CD4-positive, alpha-beta T cell (primary cell): Measurements from ENCODE around the gene SLC24A3. TPM values are rescaled to one million over a fixed set of nuclear protein-coding genes. Genes with fewer than 3 reads are reported as not detected.

Experiments
- ATAC-seq: fragments of 200-7000 bp; cut with Tn5 transposase; one replicate; pipeline ENCODE4 v1.10.0; 2022; ENCODE audit warnings: mild to moderate bottlenecking; ENCODE audit not compliant: poor library complexity
- CTCF ChIA-PET: fragments of 350-600 bp; sonication (Branson Sonifier 250); formaldehyde crosslinking; loops from one replicate; lab custom pipeline; 2021; ENCODE audit warnings: antibody characterized with exemption, inconsistent platforms; lab: Charles Lee
- POLR2A ChIA-PET: fragments of 350-600 bp; sonication (Branson Sonifier 250); formaldehyde crosslinking; loops from one replicate; lab custom pipeline; 2021; ENCODE audit warnings: antibody characterized with exemption, inconsistent platforms; lab: Charles Lee
- DNase-seq, 14 experiments: peaks; one replicate each; pipeline ENCODE4 v3.0.0-alpha.2; 2013 to 2020; ENCODE audit warnings: mixed read lengths in 2 of 14
- H3K27ac ChIP-seq, 2 donors: one replicate each; pipeline versions ENCODE4 v1.5.1 to v1.7.0; 2013; ENCODE audit warnings: low read length in 2 of 2, low read depth in 1 of 2, mild to moderate bottlenecking in 1 of 2
- H3K27me3 ChIP-seq, 2 experiments: 1 replicate in 1 of 2; 2 replicates in 1 of 2; pipeline versions ENCODE4 v1.6.1 to v1.7.0; 2013; ENCODE audit warnings: low read length in 2 of 2, control low read depth in 1 of 2, mild to moderate bottlenecking in 1 of 2, moderate library complexity in 1 of 2; ENCODE audit not compliant: insufficient read depth in 2 of 2, control insufficient read depth in 1 of 2
- H3K36me3 ChIP-seq: one replicate; pipeline ENCODE4 v1.6.1; 2013; ENCODE audit warnings: low read length, control low read depth; ENCODE audit not compliant: insufficient read depth
- H3K4me1 ChIP-seq: one replicate; pipeline ENCODE4 v1.6.1; 2013; ENCODE audit warnings: low read length, control low read depth; ENCODE audit not compliant: insufficient read depth
- H3K4me3 ChIP-seq: one replicate; pipeline ENCODE4 v1.5.1; 2013; ENCODE audit warnings: mild to moderate bottlenecking, low read length, moderate library complexity
- H3K9me3 ChIP-seq, 2 experiments: 1 replicate in 1 of 2; 2 replicates in 1 of 2; pipeline versions ENCODE4 v1.6.1 to v1.7.0; 2013; ENCODE audit warnings: low read length in 2 of 2, mild to moderate bottlenecking in 2 of 2, control low read depth in 1 of 2, moderate library complexity in 1 of 2; ENCODE audit not compliant: control insufficient read depth in 1 of 2, insufficient read depth in 1 of 2
- H3K27ac Mint-ChIP-seq: one replicate; pipeline ENCODE4 v1.8.0; 2020; ENCODE audit warnings: mixed read lengths
- H3K27me3 Mint-ChIP-seq: one replicate; pipeline ENCODE4 v1.8.0; 2021; ENCODE audit warnings: mixed read lengths
- H3K36me3 Mint-ChIP-seq: one replicate; pipeline ENCODE4 v1.8.0; 2021; ENCODE audit warnings: low read depth, mixed read lengths
- H3K4me1 Mint-ChIP-seq: one replicate; pipeline ENCODE4 v1.8.0; 2021; ENCODE audit warnings: low read depth, mixed read lengths
- H3K4me3 Mint-ChIP-seq: one replicate; pipeline ENCODE4 v1.8.0; 2020; ENCODE audit warnings: mild to moderate bottlenecking, mixed read lengths
- H3K9me3 Mint-ChIP-seq: one replicate; pipeline ENCODE4 v1.8.0; 2020; ENCODE audit warnings: mixed read lengths
- CTCF ChIP-seq: fragments of 200-600 bp; IDR thresholded peaks from one replicate; pipeline ENCODE4 v1.8.0; 2022; ENCODE audit warnings: antibody characterized with exemption, mild to moderate bottlenecking
- intact Hi-C, 2 experiments: fragments of 100-400 bp; cut with DNase I in 1 of 2; cut with micrococcal nuclease in 1 of 2; formaldehyde crosslinking; loops; one replicate each; pipeline versions ENCODE4 v1.15.1 to v1.9.0; 2023 to 2025; cut with DNase I, micrococcal nuclease
- total RNA-seq, 174 experiments: library from RNA in 2 of 174; stranded (reverse) in 2 of 174; gene quantifications; one replicate each; pipeline ENCODE4 v1.2.3 and lab custom pipeline; 2021 to 2026

Gene SLC24A3
- total RNA-seq, 2 experiments from 2014 or later: not detected

- DNase-seq (no peak), ATAC-seq (no peak)
- Histone ChIP-seq H3K4me3 (no peak overlapping the region), H3K9me3 (peaks cover 0 to 12% of the 10 kb centered on the region in 2 experiments), H3K4me1 (no peaks in the 10 kb centered on the region), H3K27ac (no peak overlapping the region), H3K27me3 (no peaks in the 10 kb centered on the region), H3K36me3 (no peaks in the 10 kb centered on the region)
- H3K27me3 Mint-ChIP-seq: no peaks in the 10 kb centered on the region
- H3K36me3 Mint-ChIP-seq: no peaks in the 10 kb centered on the region
- H3K4me1 Mint-ChIP-seq: no peaks in the 10 kb centered on the region
- intact Hi-C loops: no loop called here
- ChIA-PET CTCF (no interaction called here), POLR2A (no interaction called here)
- H3K4me3 Mint-ChIP-seq: no peak overlapping the region
- H3K27ac Mint-ChIP-seq: no peak overlapping the region
- TF ChIP-seq CTCF: no peak
- H3K9me3 Mint-ChIP-seq: no peaks in the 10 kb centered on the region
These were observed 241.4 kb downstream of the SLC24A3 start for GRCh38 chr20:19453862-19454261.

- H3K9me3 Mint-ChIP-seq: no peaks in the 10 kb centered on the region
- H3K27me3 Mint-ChIP-seq: no peaks in the 10 kb centered on the region
- Histone ChIP-seq H3K36me3 (no peaks in the 10 kb centered on the region), H3K27me3 (no peaks in the 10 kb centered on the region), H3K4me3 (no peak overlapping the region), H3K4me1 (no peaks in the 10 kb centered on the region), H3K9me3 (peaks cover 0 to 6% of the 10 kb centered on the region in 2 experiments), H3K27ac (no peak overlapping the region)
- ATAC-seq (no peak), DNase-seq (peak in 1 of 14 experiments; percentile 0)
- POLR2A ChIA-PET: no interaction called here
- TF ChIP-seq CTCF: no peak
- no peaks in the 10 kb centered on the region for H3K36me3 Mint-ChIP-seq
- no peak overlapping the region for H3K4me3 Mint-ChIP-seq
- no peak overlapping the region for H3K27ac Mint-ChIP-seq
- CTCF ChIA-PET: no interaction called here
- intact Hi-C loops: no loop called here
- no peaks in the 10 kb centered on the region for H3K4me1 Mint-ChIP-seq
These were observed 244.4 kb downstream of the SLC24A3 start for GRCh38 chr20:19456595-19457395.

- POLR2A ChIA-PET: no interaction called here
- H3K36me3 ChIP-seq: no peaks in the 10 kb centered on the region
These were observed 245.2 kb downstream of the SLC24A3 start for GRCh38 chr20:19457611-19458010.

More at GRCh38 chr20:19457611-19458010, 245.2 kb downstream of the SLC24A3 start:
- H3K27me3 Mint-ChIP-seq: no peaks in the 10 kb centered on the region
- intact Hi-C loops: no loop called here
- H3K27ac ChIP-seq: no peak overlapping the region
- no peaks in the 10 kb centered on the region for H3K4me1 Mint-ChIP-seq
- DNase-seq: no peak
- H3K36me3 Mint-ChIP-seq: no peaks in the 10 kb centered on the region
- H3K9me3 ChIP-seq: peaks cover 0 to 11% of the 10 kb centered on the region in 2 experiments
- H3K27ac Mint-ChIP-seq: no peak overlapping the region
- CTCF ChIA-PET: no interaction called here
- no peaks in the 10 kb centered on the region for H3K27me3 ChIP-seq
- H3K4me3 ChIP-seq: no peak overlapping the region
- no peaks in the 10 kb centered on the region for H3K9me3 Mint-ChIP-seq
- ATAC-seq: no peak
- no peak for TF ChIP-seq CTCF
- no peaks in the 10 kb centered on the region for H3K4me1 ChIP-seq
- no peak overlapping the region for H3K4me3 Mint-ChIP-seq
